HG02938 (cell line): ENCODE results near the gene CCNC.

Experiments
- ATAC-seq: cut with Tn5 transposase; IDR thresholded peaks from one replicate; pipeline ENCODE4 v1.9.1; 2021; ENCODE audit warnings: mild to moderate bottlenecking, moderate library complexity; ENCODE audit not compliant: unreplicated experiment

CCNC gene

DNA sequence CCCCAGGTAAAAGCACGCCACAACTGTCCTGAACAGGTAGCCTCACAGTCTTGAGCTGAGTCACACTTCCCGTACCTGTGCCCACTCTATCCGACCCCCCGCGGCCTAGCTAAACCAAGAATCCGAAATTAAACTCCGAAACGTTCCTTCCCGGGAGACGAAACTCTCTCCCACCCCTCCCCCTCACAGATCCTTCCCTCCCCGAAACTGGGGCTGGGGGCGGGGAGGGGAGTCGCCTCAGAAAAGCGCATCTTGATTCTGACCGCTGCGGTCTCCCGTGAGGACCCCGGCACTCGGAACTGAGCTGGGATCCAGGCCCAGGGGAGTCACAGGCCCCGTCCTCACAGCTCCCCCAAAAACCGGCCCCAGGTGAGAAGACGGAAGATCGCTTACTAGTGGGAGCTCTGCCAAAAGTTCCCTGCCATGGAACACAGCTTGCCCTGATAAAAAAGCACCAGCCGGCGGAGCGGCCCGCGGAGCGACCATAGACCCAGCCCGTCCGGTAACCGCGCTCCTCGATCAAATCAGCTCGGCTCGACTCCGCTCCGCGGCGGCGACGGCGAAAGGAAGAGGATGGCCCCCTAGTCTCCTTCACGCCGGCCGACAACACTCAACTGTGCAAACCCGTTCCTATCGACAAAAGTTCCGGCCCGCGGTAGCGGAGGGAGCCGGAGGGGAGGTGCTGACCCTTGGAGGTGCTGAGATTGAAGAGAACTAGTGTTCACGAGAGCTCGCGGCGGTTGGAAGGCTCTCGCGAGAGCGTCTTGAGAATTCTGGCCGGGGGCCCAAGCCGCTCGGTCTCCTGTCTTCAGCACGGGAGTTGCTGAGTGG is at the start of gene CCNC:
Gene CCNC, minus strand, starts transcription at position 558 of the 831 bp plus-strand sequence. Its CDS starts 133 bp downstream, at position 425.
- ATAC-seq, result peak; percentile 98

DNA sequence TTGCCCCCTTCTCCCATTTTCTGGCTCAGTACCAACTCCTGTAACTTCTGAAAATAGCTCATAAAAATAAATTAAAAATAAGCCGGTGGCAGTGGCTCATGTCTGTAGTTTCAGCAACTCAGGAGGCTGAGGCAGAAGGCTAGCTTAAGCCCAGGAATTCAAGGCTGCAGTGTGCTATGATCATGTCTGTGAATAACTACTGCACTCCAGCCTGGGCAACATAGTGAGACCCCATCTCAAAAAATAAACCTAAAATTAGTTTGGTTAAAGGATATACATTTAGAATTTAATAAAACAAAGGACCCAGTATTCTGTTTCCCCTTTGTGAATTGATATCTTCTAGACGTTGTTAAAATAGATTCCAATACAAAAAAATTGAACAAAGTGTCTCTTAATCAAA is 48.7 kb upstream of the CCNC start:
- no peak for ATAC-seq

- ATAC-seq, result peak; percentile 24
These were observed 46.1 kb upstream of the CCNC start for GRCh38 chr6:99614430-99615186.

- peak; percentile 42 for ATAC-seq
These were observed 45.4 kb upstream of the CCNC start for GRCh38 chr6:99613705-99614429.

GRCh38 chr6:99613409-99613704 is 44.9 kb upstream of the CCNC start:
- peak; percentile 40 for ATAC-seq

DNA sequence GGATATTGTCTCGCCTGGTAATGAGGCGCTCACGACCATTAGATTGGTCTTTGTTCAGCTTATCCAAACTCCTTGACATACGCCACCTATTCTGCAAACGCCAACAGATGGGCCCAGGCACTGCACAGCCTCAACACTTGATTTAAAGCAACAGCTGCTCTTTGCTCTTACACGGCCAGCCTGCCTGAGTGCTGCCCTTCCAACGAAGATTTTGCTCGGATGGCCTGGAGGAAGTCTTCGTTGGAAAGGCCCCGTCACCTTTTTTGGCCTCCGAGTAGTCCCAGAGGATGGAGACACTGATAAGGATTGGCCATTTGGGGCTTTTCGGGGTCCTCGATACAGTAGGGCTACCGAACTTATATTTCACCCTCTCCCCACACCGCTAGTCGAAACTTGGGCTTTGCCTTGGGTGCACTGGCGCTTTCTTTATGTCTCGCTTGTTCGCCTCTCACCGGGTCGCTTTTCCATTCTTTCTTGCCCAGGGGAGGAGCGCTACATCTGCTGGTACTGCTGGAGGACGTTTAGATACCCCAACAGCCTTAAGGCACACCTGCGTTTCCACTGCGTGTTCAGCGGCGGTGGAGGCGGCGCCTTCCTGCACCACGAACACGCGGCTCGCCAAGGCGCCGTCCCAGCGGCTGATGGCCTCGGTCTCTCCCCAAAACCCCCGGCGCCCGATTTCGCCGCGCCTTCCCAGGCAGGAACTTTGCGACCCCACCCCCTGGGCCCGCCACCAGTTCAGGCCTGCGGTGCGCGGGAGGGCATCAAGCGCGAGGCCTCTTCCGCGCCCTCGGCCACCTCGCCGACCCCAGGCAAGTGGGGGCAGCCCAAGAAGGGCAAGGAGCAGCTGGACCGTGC is 44.3 kb upstream of the CCNC start:
- no peak for ATAC-seq

GRCh38 chr6:99611148-99611547 is 42.7 kb upstream of the CCNC start:
- ATAC-seq, result peak; percentile 65

- ATAC-seq, result no peak
These were observed 41.5 kb upstream of the CCNC start for GRCh38 chr6:99609905-99610489.

GRCh38 chr6:99608886-99609482 is 40.5 kb upstream of the CCNC start:
- ATAC-seq, result no peak

- no peak for ATAC-seq
These were observed 39.8 kb upstream of the CCNC start for GRCh38 chr6:99608059-99608885.

DNA sequence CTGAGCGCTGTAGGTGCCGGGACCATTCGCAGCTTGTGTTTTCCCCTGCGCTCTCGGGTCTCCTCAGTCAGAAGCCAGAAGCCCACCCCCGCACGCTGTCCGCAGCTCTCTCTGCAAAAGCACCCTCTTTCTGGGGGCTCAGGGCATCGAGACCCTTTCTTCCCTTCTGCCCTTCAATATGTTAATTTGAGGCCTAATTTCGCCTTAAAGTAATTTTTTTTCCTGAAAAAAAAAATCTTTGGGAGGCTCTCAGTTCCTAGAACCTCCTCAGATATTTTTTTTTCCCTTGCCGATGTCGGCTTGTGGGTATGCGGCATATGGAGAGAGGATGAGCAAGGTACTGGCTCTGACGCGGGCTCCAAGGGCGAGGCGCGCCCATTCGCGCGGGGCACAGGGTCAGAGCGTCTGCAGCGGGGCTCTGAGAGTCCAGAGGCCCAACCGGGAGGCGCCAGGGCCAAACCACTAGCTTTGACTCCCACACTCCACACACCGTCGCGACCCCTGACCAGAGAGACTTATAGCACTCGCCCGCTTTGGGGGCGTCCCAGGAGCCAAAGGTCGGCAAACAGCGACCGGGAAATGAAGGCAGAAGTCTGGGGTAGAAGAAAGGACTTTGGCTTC is 39.1 kb upstream of the CCNC start:
- ATAC-seq, result no peak

- ATAC-seq, result no peak
These were observed 38.4 kb upstream of the CCNC start, which contains the start of gene PRDM13 for GRCh38 chr6:99606656-99607415. TSS of gene PRDM13 (plus strand) at chr6:99606833. CDS start at chr6:99607035, 202 bp downstream.

DNA sequence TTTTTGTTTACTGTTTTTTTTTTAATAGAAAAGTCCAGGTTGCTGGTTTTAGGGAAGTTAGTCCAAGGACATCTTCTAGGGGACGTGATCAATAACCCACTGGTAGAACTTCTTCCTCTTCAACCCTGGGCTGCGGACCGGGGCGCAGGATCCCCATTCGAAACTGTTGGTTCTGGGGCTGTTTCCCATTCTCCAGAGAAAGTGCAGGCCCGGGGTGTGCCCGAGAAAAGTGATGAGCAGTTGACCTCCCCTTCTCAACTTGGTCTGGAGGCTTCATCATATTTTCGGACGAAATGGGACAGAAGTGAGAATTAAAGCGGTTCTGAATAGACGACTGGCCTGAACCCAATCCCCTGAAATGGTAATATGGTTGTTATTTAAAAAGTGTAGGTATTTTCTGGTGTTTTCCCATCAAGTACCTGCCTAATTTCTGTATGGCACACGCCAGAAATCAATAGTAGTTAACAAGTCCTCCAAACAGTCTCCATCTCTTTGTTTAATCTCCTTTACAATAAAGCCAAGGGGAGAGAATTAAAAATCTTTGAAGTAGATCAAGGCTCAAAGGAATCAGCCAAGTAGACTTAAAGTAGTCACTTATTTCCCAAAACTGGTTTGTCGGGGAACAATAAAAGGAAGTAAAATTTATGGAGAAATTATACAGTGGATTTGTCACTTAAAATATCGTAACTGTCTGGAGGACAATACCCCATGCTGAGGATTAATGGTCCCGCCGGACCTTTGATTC is 37.6 kb upstream of the CCNC start:
- ATAC-seq, result no peak

GRCh38 chr6:99605074-99605734 is 36.7 kb upstream of the CCNC start:
- no peak for ATAC-seq

- ATAC-seq, result no peak
These were observed 36.0 kb upstream of the CCNC start for GRCh38 chr6:99604166-99605073.
